ENCODE measurements around the gene CCDC71L. TPM values are rescaled to one million over a fixed set of nuclear protein-coding genes. Genes with fewer than 3 reads are reported as not detected.

CCDC71L gene
- total and polyA plus RNA-seq, 2 of the 13 experiments (the other 11 are each of a cell fraction or from before 2014, with no cell fraction given), result 0.02 TPM; not detected in 1

DNA sequence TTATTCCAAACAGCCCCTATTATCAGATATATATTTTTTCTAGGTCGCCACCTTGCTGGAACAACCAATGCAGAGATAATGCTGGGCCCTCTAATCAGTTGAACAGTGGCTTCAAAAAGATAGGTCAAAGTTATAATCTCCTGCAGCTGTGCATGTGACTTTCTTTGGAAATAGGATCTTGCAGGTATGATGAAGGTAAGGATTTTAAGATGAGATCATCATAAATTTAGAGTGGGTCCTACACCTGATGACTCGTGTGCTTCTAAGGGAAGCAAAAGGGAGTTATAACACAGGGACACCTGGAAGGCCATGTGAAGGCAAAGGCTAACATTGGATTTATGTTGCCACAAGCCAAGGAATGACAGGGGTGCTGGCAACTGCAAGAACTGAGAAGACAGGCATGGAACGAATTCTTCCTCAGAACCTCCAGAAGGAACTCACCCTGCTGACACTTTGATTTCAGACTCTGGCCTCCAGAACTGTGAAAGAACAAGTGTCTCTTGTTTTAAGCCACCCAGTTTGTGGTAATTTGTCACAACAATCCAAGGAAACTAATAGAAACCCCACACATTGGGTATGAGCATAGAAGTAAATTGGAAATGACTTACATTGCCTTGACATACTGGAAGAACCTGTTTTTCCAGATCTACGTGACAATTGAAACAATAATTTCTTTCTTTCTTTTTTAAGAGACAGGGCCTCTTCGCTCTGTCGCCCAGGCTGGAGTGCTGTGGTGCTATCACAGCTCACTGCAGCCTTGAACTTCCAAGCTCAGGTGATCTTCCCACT lies 34.4 kb downstream of the CCDC71L start (continued):
- TF ChIP-seq, protein P1, sequence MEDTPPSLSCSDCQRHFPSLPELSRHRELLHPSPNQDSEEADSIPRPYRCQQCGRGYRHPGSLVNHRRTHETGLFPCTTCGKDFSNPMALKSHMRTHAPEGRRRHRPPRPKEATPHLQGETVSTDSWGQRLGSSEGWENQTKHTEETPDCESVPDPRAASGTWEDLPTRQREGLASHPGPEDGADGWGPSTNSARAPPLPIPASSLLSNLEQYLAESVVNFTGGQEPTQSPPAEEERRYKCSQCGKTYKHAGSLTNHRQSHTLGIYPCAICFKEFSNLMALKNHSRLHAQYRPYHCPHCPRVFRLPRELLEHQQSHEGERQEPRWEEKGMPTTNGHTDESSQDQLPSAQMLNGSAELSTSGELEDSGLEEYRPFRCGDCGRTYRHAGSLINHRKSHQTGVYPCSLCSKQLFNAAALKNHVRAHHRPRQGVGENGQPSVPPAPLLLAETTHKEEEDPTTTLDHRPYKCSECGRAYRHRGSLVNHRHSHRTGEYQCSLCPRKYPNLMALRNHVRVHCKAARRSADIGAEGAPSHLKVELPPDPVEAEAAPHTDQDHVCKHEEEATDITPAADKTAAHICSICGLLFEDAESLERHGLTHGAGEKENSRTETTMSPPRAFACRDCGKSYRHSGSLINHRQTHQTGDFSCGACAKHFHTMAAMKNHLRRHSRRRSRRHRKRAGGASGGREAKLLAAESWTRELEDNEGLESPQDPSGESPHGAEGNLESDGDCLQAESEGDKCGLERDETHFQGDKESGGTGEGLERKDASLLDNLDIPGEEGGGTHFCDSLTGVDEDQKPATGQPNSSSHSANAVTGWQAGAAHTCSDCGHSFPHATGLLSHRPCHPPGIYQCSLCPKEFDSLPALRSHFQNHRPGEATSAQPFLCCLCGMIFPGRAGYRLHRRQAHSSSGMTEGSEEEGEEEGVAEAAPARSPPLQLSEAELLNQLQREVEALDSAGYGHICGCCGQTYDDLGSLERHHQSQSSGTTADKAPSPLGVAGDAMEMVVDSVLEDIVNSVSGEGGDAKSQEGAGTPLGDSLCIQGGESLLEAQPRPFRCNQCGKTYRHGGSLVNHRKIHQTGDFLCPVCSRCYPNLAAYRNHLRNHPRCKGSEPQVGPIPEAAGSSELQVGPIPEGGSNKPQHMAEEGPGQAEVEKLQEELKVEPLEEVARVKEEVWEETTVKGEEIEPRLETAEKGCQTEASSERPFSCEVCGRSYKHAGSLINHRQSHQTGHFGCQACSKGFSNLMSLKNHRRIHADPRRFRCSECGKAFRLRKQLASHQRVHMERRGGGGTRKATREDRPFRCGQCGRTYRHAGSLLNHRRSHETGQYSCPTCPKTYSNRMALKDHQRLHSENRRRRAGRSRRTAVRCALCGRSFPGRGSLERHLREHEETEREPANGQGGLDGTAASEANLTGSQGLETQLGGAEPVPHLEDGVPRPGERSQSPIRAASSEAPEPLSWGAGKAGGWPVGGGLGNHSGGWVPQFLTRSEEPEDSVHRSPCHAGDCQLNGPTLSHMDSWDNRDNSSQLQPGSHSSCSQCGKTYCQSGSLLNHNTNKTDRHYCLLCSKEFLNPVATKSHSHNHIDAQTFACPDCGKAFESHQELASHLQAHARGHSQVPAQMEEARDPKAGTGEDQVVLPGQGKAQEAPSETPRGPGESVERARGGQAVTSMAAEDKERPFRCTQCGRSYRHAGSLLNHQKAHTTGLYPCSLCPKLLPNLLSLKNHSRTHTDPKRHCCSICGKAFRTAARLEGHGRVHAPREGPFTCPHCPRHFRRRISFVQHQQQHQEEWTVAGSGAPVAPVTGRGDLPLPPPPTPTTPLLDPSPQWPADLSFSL (CRISPR knock-in tag; IDR thresholded peaks at IDR 0.05), result no peak
- TF ChIP-seq MBNL3 (CRISPR knock-in tag; conservative IDR thresholded peaks at IDR 0.05), result no peak

DNA sequence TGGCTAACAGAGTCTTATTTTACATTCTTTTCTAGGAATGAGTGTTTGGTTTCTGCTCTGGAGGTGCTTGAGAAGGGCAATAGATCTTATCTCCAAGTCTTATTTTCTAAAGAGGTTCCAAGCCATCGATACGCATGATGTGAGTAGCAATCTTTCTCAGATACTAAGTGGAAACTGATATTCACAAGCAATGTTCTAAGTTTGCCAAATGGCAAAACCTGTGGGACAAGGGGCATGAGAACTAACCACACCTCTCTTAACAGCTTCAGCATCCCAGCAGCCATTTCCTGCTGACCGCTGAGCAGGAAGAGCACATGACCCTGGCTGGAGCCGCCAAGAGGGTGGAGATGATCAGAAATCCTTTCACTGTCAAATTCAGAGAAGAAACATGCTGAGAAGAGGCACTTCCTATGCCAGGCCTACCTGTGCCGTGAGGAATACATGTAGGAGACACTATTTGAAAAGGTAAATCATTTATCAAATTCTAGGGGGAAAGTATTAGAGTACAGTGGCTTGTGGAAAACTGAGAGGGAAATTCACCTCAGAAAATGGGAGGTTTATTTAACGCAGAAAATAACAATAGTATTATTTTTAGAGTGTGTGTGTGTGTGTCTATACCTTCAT lies 35.2 kb downstream of the CCDC71L start:
- no peak overlapping the region for H3K27ac ChIP-seq (ENCODE audit: extremely low read length, insufficient read depth, low read length)
- no peak for ATAC-seq

More for the DNA sequence above, 35.2 kb downstream of the CCDC71L start:
- Histone ChIP-seq H3K36me3 (replicated peaks in 1 of 2; ENCODE audit: control insufficient read depth in 1 of 2, insufficient read depth in 2 of 2, low read length in 2 of 2) (no peaks in the 10 kb centered on the region), H3K9ac (ENCODE audit: insufficient read depth, low read depth, low read length) (no peak overlapping the region), H3K27me3 (ENCODE audit: control insufficient read depth in 1 of 2, insufficient read depth in 2 of 2, low read length in 2 of 2) (peaks cover 0 to 6% of the 10 kb centered on the region in 2 experiments; a peak in 2 of 5 replicates), H3K4me1 (ENCODE audit: insufficient read depth, low read length) (no peaks in the 10 kb centered on the region), H3K4me3 (replicated peaks in 1 of 3; ENCODE audit: insufficient read depth in 1 of 3, low read depth in 2 of 3, low read length in 3 of 3) (no peak overlapping the region), H2AFZ (ENCODE audit: low read length) (no peak overlapping the region), H3K79me2 (ENCODE audit: insufficient read depth, low read length) (no peaks in the 10 kb centered on the region), H3K9me3 (ENCODE audit: low read length) (peaks cover 10% of the 10 kb centered on the region; the same call in 1 of the 2 replicates), H4K20me1 (ENCODE audit: insufficient read depth, low read length) (no peaks in the 10 kb centered on the region), H3K4me2 (ENCODE audit: low read depth, low read length) (no peak overlapping the region)
- no TSS peak for BruUV-seq (replicated peaks)
- POLR2A ChIA-PET, result no interaction called here
- DNase-seq (ENCODE audit: low spot score) (no peak), FAIRE-seq (no peak)
- TF ChIP-seq STAG1 (CRISPR knock-in tag; IDR thresholded peaks at IDR 0.05), result no peak
- TF ChIP-seq FIP1L1 (IDR thresholded peaks at IDR 0.05; ENCODE audit: borderline replicate concordance, insufficient read depth, low read depth, low read length), result no peak
- no peak for TF ChIP-seq ZNF891 (CRISPR knock-in tag; IDR thresholded peaks at IDR 0.05)
- no peak for TF ChIP-seq WIZ (CRISPR knock-in tag; IDR thresholded peaks at IDR 0.05)
- no peak for TF ChIP-seq ZNF883 (CRISPR knock-in tag; IDR thresholded peaks at IDR 0.05; ENCODE audit: not compliant biosample characterization)
- TF ChIP-seq ZNF468 (CRISPR knock-in tag; IDR thresholded peaks at IDR 0.05), result no peak
- TF ChIP-seq CHD4 (IDR thresholded peaks at IDR 0.05; ENCODE audit: borderline replicate concordance, low read length), result no peak
- no peak for TF ChIP-seq MATR3 (CRISPR knock-in tag; IDR thresholded peaks at IDR 0.05)
- TF ChIP-seq, protein P2, sequence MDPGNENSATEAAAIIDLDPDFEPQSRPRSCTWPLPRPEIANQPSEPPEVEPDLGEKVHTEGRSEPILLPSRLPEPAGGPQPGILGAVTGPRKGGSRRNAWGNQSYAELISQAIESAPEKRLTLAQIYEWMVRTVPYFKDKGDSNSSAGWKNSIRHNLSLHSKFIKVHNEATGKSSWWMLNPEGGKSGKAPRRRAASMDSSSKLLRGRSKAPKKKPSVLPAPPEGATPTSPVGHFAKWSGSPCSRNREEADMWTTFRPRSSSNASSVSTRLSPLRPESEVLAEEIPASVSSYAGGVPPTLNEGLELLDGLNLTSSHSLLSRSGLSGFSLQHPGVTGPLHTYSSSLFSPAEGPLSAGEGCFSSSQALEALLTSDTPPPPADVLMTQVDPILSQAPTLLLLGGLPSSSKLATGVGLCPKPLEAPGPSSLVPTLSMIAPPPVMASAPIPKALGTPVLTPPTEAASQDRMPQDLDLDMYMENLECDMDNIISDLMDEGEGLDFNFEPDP (CRISPR knock-in tag; conservative IDR thresholded peaks at IDR 0.05), result no peak
- TF ChIP-seq PHF8 (CRISPR knock-in tag; IDR thresholded peaks at IDR 0.05), result no peak
- no peak for TF ChIP-seq ZNF333 (CRISPR knock-in tag; IDR thresholded peaks at IDR 0.05; ENCODE audit: borderline replicate concordance)
- WGBS (ENCODE audit: low lambda C conversion rate), result 16% methylated on average over 6 of the region's 6 CpGs
- CTCF ChIA-PET (ENCODE audit: low intra/inter-chr PET ratio, low total read pairs), result no interaction called here
- in situ Hi-C loops (cut with HindIII; ENCODE audit: extremely low pct_ligation_motif_present, low pct_unique_long_range_greater_than_20kb), result no loop called here
- intact Hi-C loops (cut with micrococcal nuclease; ENCODE audit: unreplicated experiment), result no loop called here

Data from HepG2 (cell line).